HepG2 (cell line): ENCODE data around the gene ZNF771. TPM values are rescaled to one million over a fixed set of nuclear protein-coding genes. Genes with fewer than 3 reads are reported as not detected.

ENCODE experiments used
- CBFB ChIP-seq: sonication (generic); formaldehyde crosslinking; IDR thresholded peaks from 2 replicates; pipeline ENCODE4 v1.4.0; 2020; ENCODE audit warnings: missing genetic modification reagents
- CREB1 ChIP-seq, 2 experiments: fragments of 450-650 bp in 1 of 2; IDR thresholded peaks; 2 replicates each; pipeline ENCODE4 v1.6.1; 2016 to 2017; ENCODE audit warnings: control low read depth in 1 of 2, mild to moderate bottlenecking in 1 of 2, missing compliant biosample characterization in 1 of 2, missing genetic modification characterization in 1 of 2
- FOXK2 ChIP-seq: fragments of 450-650 bp; IDR thresholded peaks from 2 replicates; pipeline ENCODE4 v1.6.1; 2016
- GATAD2A ChIP-seq: IDR thresholded peaks from 2 replicates; pipeline ENCODE4 v1.6.1; 2016
- MAZ ChIP-seq, 2 experiments: sonication (generic) in 1 of 2; formaldehyde crosslinking in 1 of 2; IDR thresholded peaks; 2 replicates each; pipeline versions ENCODE4 v1.5.0 to v1.6.1; 2012 to 2020; ENCODE audit warnings: low read depth in 2 of 2, mild to moderate bottlenecking in 2 of 2, borderline replicate concordance in 1 of 2, improper control_type of control experiment in 1 of 2, low read length in 1 of 2, missing genetic modification reagents in 1 of 2, moderate library complexity in 1 of 2
- TSC22D2 ChIP-seq: sonication (generic); formaldehyde crosslinking; IDR thresholded peaks from 2 replicates; pipeline ENCODE4 v1.5.1; 2020; ENCODE audit warnings: missing genetic modification reagents, mild to moderate bottlenecking, borderline replicate concordance
- ZMYM4 ChIP-seq: sonication (generic); formaldehyde crosslinking; IDR thresholded peaks from 2 replicates; pipeline ENCODE4 v1.8.1; 2023; ENCODE audit warnings: mild to moderate bottlenecking, missing genetic modification reagents
- ZNF431 ChIP-seq: sonication (generic); formaldehyde crosslinking; IDR thresholded peaks from 2 replicates; pipeline ENCODE4 v1.9.0; 2022; ENCODE audit warnings: missing genetic modification reagents, low read depth, mild to moderate bottlenecking, borderline replicate concordance
- ZNF496 ChIP-seq: sonication (generic); formaldehyde crosslinking; IDR thresholded peaks from 2 replicates; pipeline ENCODE4 v1.8.1; 2023; ENCODE audit warnings: mild to moderate bottlenecking, moderate library complexity, missing genetic modification reagents; ENCODE audit not compliant: insufficient replicate concordance
- ZNF768 ChIP-seq: sonication (generic); formaldehyde crosslinking; IDR thresholded peaks from 2 replicates; pipeline ENCODE4 v1.4.0; 2020; ENCODE audit warnings: missing genetic modification reagents
- ZSCAN25 ChIP-seq: sonication (generic); formaldehyde crosslinking; IDR thresholded peaks from 2 replicates; pipeline ENCODE4 v1.8.0; 2022; ENCODE audit warnings: mild to moderate bottlenecking, missing genetic modification reagents
- polyA plus RNA-seq, 8 experiments: library from polyadenylated mRNA; depleted of rRNA in 3 of 8; stranded (reverse) in 7 of 8; unstranded in 1 of 8; fragments of >200 nt; fragmentation: Illumina TruSeq in 4 of 8; extraction: Trizol in 4 of 8; gene quantifications; 2 replicates each; pipeline versions ENCODE4 v1.2.1 to v1.2.3, GENCODE V29; 2011 to 2016; ENCODE audit warnings: low read depth in 4 of 8, missing spikeins in 1 of 8, mixed read lengths in 1 of 8; ENCODE audit not compliant: insufficient read depth in 1 of 8
- total RNA-seq, 5 experiments: library from RNA; depleted of rRNA; stranded (reverse); fragments of >200 nt; fragmentation: Illumina TruSeq; extraction: Trizol; gene quantifications; 2 replicates each; pipeline ENCODE4 v1.2.3, GENCODE V29; 2016; ENCODE audit warnings: low read depth in 1 of 5
- TF ChIP-seq, protein P1 (sequence below): sonication (generic); formaldehyde crosslinking; IDR thresholded peaks from 2 replicates; pipeline ENCODE4 v1.4.0; 2020; ENCODE audit warnings: mild to moderate bottlenecking, missing genetic modification reagents
- TF ChIP-seq, protein P2 (sequence below): sonication (generic); formaldehyde crosslinking; IDR thresholded peaks from 2 replicates; pipeline ENCODE4 v1.4.0; 2020; ENCODE audit warnings: missing genetic modification reagents
- TF ChIP-seq, protein P3 (sequence below): sonication (generic); formaldehyde crosslinking; IDR thresholded peaks from 2 replicates; pipeline ENCODE4 v1.4.0; 2020; ENCODE audit warnings: mild to moderate bottlenecking, missing genetic modification reagents
- TF ChIP-seq, protein P4 (sequence below): sonication (generic); formaldehyde crosslinking; IDR thresholded peaks from 2 replicates; pipeline ENCODE4 v1.5.1; 2020; ENCODE audit warnings: missing genetic modification reagents, mild to moderate bottlenecking, borderline replicate concordance
- TF ChIP-seq, protein P5 (sequence below): sonication (generic); formaldehyde crosslinking; IDR thresholded peaks from 2 replicates; pipeline ENCODE4 v1.5.0; 2020; ENCODE audit warnings: mild to moderate bottlenecking, missing genetic modification reagents
- TF ChIP-seq, protein P6 (sequence below): sonication (generic); formaldehyde crosslinking; IDR thresholded peaks from 2 replicates; pipeline ENCODE4 v1.8.1; 2022; ENCODE audit warnings: low read depth, mild to moderate bottlenecking, missing genetic modification reagents
- TF ChIP-seq, protein P7 (sequence below): sonication (generic); formaldehyde crosslinking; IDR thresholded peaks from 2 replicates; pipeline ENCODE4 v1.4.0; 2020; ENCODE audit warnings: missing genetic modification reagents, borderline replicate concordance

Gene ZNF771
- total and polyA plus RNA-seq, 2 of the 13 experiments (the other 11 are each of a cell fraction or from before 2014, with no cell fraction given): 5.0 to 11.8 TPM

DNA sequence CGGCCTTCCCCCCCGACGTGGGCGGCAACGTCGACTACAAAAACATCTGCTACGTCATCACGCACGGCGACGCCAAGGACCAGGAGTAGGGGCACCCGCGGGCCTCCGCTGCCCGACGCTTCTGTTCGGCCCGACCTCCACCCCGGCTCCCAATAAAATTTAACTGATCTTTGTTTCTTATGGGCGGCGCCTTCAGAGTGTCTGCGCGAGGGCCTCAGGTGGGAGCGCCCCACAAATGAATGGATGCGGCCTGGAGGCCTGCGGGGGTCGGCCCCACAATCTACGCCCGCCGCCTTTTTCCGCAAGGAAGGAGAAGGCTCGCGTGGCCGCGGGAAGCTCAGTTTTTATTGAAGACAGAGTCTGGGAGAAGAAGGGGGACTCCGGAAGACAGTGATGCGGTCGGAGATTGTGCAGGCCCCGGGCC is 29.6 kb upstream of the ZNF771 start (continued):
- TF ChIP-seq, protein P1, sequence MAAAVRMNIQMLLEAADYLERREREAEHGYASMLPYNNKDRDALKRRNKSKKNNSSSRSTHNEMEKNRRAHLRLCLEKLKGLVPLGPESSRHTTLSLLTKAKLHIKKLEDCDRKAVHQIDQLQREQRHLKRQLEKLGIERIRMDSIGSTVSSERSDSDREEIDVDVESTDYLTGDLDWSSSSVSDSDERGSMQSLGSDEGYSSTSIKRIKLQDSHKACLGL: 0 out of 2 replicates have a peak, but pooled peaks have one; percentile 21
- TF ChIP-seq FOXK2 (no peak), ZNF768 (CRISPR knock-in tag) (peak; percentile 45; the same call in 1 of the 2 replicates), CREB1 (IDR thresholded peaks at IDR 0.05) (peak; percentile 87), CREB1 (CRISPR knock-in tag; IDR thresholded peaks at IDR 0.05) (peak; percentile 85), GATAD2A (0 out of 2 replicates have a peak, but pooled peaks have one; percentile 1), ZNF431 (CRISPR knock-in tag) (peak; percentile 55; the same call in 1 of the 2 replicates), TSC22D2 (no peak), ZMYM4 (peak; percentile 69; the same call in 1 of the 2 replicates), ZSCAN25 (CRISPR knock-in tag) (no peak), CBFB (no peak), ZNF496 (CRISPR knock-in tag) (no peak), MAZ (IDR thresholded peaks at IDR 0.05; ENCODE audit: borderline replicate concordance, low read depth, low read length) (no peak), MAZ (CRISPR knock-in tag; IDR thresholded peaks at IDR 0.05; ENCODE audit: low read depth) (peak; percentile 60; the same call in 1 of the 2 replicates)
- TF ChIP-seq, protein P2, sequence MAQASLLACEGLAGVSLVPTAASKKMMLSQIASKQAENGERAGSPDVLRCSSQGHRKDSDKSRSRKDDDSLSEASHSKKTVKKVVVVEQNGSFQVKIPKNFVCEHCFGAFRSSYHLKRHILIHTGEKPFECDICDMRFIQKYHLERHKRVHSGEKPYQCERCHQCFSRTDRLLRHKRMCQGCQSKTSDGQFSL (CRISPR knock-in tag): peak; percentile 27; the same call in 1 of the 2 replicates
- TF ChIP-seq, protein P3, sequence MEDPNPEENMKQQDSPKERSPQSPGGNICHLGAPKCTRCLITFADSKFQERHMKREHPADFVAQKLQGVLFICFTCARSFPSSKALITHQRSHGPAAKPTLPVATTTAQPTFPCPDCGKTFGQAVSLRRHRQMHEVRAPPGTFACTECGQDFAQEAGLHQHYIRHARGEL: peak; percentile 77; the same call in 1 of the 2 replicates
- TF ChIP-seq, protein P4, sequence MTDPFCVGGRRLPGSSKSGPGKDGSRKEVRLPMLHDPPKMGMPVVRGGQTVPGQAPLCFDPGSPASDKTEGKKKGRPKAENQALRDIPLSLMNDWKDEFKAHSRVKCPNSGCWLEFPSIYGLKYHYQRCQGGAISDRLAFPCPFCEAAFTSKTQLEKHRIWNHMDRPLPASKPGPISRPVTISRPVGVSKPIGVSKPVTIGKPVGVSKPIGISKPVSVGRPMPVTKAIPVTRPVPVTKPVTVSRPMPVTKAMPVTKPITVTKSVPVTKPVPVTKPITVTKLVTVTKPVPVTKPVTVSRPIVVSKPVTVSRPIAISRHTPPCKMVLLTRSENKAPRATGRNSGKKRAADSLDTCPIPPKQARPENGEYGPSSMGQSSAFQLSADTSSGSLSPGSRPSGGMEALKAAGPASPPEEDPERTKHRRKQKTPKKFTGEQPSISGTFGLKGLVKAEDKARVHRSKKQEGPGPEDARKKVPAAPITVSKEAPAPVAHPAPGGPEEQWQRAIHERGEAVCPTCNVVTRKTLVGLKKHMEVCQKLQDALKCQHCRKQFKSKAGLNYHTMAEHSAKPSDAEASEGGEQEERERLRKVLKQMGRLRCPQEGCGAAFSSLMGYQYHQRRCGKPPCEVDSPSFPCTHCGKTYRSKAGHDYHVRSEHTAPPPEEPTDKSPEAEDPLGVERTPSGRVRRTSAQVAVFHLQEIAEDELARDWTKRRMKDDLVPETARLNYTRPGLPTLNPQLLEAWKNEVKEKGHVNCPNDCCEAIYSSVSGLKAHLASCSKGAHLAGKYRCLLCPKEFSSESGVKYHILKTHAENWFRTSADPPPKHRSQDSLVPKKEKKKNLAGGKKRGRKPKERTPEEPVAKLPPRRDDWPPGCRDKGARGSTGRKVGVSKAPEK (CRISPR knock-in tag): peak; percentile 16; the same call in 1 of the 2 replicates
- TF ChIP-seq, protein P5, sequence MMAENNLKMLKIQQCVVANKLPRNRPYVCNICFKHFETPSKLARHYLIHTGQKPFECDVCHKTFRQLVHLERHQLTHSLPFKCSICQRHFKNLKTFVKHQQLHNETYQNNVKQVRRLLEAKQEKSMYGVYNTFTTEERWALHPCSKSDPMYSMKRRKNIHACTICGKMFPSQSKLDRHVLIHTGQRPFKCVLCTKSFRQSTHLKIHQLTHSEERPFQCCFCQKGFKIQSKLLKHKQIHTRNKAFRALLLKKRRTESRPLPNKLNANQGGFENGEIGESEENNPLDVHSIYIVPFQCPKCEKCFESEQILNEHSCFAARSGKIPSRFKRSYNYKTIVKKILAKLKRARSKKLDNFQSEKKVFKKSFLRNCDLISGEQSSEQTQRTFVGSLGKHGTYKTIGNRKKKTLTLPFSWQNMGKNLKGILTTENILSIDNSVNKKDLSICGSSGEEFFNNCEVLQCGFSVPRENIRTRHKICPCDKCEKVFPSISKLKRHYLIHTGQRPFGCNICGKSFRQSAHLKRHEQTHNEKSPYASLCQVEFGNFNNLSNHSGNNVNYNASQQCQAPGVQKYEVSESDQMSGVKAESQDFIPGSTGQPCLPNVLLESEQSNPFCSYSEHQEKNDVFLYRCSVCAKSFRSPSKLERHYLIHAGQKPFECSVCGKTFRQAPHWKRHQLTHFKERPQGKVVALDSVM: 0 out of 2 replicates have a peak, but pooled peaks have one; percentile 0
- TF ChIP-seq, protein P6, sequence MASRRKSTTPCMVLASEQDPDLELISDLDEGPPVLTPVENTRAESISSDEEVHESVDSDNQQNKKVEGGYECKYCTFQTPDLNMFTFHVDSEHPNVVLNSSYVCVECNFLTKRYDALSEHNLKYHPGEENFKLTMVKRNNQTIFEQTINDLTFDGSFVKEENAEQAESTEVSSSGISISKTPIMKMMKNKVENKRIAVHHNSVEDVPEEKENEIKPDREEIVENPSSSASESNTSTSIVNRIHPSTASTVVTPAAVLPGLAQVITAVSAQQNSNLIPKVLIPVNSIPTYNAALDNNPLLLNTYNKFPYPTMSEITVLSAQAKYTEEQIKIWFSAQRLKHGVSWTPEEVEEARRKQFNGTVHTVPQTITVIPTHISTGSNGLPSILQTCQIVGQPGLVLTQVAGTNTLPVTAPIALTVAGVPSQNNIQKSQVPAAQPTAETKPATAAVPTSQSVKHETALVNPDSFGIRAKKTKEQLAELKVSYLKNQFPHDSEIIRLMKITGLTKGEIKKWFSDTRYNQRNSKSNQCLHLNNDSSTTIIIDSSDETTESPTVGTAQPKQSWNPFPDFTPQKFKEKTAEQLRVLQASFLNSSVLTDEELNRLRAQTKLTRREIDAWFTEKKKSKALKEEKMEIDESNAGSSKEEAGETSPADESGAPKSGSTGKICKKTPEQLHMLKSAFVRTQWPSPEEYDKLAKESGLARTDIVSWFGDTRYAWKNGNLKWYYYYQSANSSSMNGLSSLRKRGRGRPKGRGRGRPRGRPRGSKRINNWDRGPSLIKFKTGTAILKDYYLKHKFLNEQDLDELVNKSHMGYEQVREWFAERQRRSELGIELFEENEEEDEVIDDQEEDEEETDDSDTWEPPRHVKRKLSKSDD (CRISPR knock-in tag): peak; percentile 29
- TF ChIP-seq, protein P7, sequence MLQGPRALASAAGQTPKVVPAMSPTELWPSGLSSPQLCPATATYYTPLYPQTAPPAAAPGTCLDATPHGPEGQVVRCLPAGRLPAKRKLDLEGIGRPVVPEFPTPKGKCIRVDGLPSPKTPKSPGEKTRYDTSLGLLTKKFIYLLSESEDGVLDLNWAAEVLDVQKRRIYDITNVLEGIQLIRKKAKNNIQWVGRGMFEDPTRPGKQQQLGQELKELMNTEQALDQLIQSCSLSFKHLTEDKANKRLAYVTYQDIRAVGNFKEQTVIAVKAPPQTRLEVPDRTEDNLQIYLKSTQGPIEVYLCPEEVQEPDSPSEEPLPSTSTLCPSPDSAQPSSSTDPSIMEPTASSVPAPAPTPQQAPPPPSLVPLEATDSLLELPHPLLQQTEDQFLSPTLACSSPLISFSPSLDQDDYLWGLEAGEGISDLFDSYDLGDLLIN (CRISPR knock-in tag): no peak
